H1 (cell line): Measurements from ENCODE around the gene FANCI. TPM values are rescaled to one million over a fixed set of nuclear protein-coding genes. Genes with fewer than 3 reads are reported as not detected.

ENCODE experiments used
- CHD7 ChIP-seq: fragments of 300-600 bp; sonication (generic); IDR thresholded peaks from 2 replicates; pipeline ENCODE4 v1.7.1; 2012; ENCODE audit warnings: low read length, moderate library complexity, mild to moderate bottlenecking, inconsistent platforms; ENCODE audit not compliant: insufficient replicate concordance
- KDM1A ChIP-seq: fragments of 200-600, 300-600 bp; sonication (generic); IDR thresholded peaks from 2 replicates; pipeline ENCODE4 v1.7.1; 2016; ENCODE audit warnings: mild to moderate bottlenecking, low read length, borderline replicate concordance
- PHF8 ChIP-seq: fragments of 200-600 bp; sonication (generic); conservative IDR thresholded peaks from 2 replicates; pipeline ENCODE4 v1.7.1; 2012; ENCODE audit warnings: low read depth, mild to moderate bottlenecking, inconsistent platforms, low read length, moderate library complexity
- SAP30 ChIP-seq: fragments of 300-600 bp; sonication (generic); IDR thresholded peaks from 2 replicates; pipeline ENCODE4 v1.7.1; 2012; ENCODE audit warnings: low read length, moderate library complexity, mild to moderate bottlenecking, inconsistent platforms; ENCODE audit not compliant: insufficient read depth, insufficient replicate concordance
- SIN3A ChIP-seq, 2 experiments: IDR thresholded peaks in 1 of 2; conservative IDR thresholded peaks in 1 of 2; 2 replicates each; pipeline ENCODE4 v1.6.1; 2011 to 2012; ENCODE audit warnings: low read length in 2 of 2, improper control_type of control experiment in 1 of 2, low read depth in 1 of 2, mild to moderate bottlenecking in 1 of 2
- SIRT6 ChIP-seq: IDR thresholded peaks from one replicate; pipeline ENCODE4 v1.7.1; 2012; ENCODE audit warnings: low read length, inconsistent platforms
- TBP ChIP-seq: IDR thresholded peaks from 2 replicates; pipeline ENCODE4 v1.6.1; 2011; ENCODE audit warnings: low read depth, low read length, improper control_type of control experiment
- YY1 ChIP-seq: IDR thresholded peaks from 2 replicates; pipeline ENCODE4 v1.6.1; 2011; ENCODE audit warnings: low read depth, mild to moderate bottlenecking, low read length
- polyA plus RNA-seq, 7 experiments: library from polyadenylated mRNA; depleted of rRNA in 3 of 7; stranded (reverse) in 5 of 7; unstranded in 2 of 7; fragments of >200 nt in 5 of 7; fragments of 200-250 nt in 2 of 7; gene quantifications; 1 replicate in 5 of 7; 2 replicates in 1 of 7; 4 replicates in 1 of 7; pipeline versions ENCODE4 v1.2.1 to v1.2.3, GENCODE V29; 2011 to 2013; ENCODE audit warnings: missing spikeins in 2 of 7, mixed read lengths in 2 of 7
- total RNA-seq: library from RNA; stranded (reverse); fragmentation: NEBNext Ultra II Directional; extraction: Animal tissue kit (Norgen Biotek cat#: 25700); gene quantifications from 2 replicates; pipeline ENCODE4 v1.2.1, GENCODE V29; 2021

FANCI gene
- total and polyA plus RNA-seq, 2 of the 8 experiments (the other 6 are each of a cell fraction or from before 2014, with no cell fraction given): 37.8 to 115 TPM

- TF ChIP-seq PHF8 (peak; percentile 42; the same call in 1 of the 2 replicates), SIN3A (conservative IDR thresholded peaks at IDR 0.05 in 1 of 2, IDR thresholded peaks at IDR 0.05 in 1 of 2; ENCODE audit: low read depth in 1 of 2, low read length in 2 of 2) (peak; percentile 24 to 80; a peak in 2 of 4 replicates), KDM1A (peak; percentile 97), SAP30 (peak; percentile 40), YY1 (no peak), TBP (no peak), SIRT6 (no peak), CHD7 (no peak)
- TF ChIP-seq, all 59 proteins: peak for 8
These were observed 91.7 kb downstream of the FANCI start (continued) for GRCh38 chr15:89335298-89336041.
